ENCODE results near the gene DUSP22.

The DUSP22 gene

GRCh38 chr6:313917-314316 is 21.6 kb downstream of the DUSP22 start:
- TF ChIP-seq CTCF (conservative IDR thresholded peaks at IDR 0.05; ENCODE audit: low read length), result no peak
- DNase-seq (ENCODE audit: low read depth), result no peak
- no peak overlapping the region for H3K4me3 ChIP-seq (ENCODE audit: low read length)

- TF ChIP-seq CTCF (conservative IDR thresholded peaks at IDR 0.05; ENCODE audit: low read length), result no peak
- H3K4me3 ChIP-seq (ENCODE audit: low read length), result no peak overlapping the region
- DNase-seq (ENCODE audit: low read depth), result no peak
Measured at GRCh38 chr6:314377-314776, 22.1 kb downstream of the DUSP22 start.

GRCh38 chr6:315226-315625 is 22.9 kb downstream of the DUSP22 start:
- no peak for TF ChIP-seq CTCF (conservative IDR thresholded peaks at IDR 0.05; ENCODE audit: low read length)
- H3K4me3 ChIP-seq (ENCODE audit: low read length), result no peak overlapping the region
- DNase-seq (ENCODE audit: low read depth), result no peak

- no peak overlapping the region for H3K4me3 ChIP-seq (ENCODE audit: low read length)
- peak; percentile 22 for DNase-seq (ENCODE audit: low read depth)
- TF ChIP-seq CTCF (conservative IDR thresholded peaks at IDR 0.05; ENCODE audit: low read length), result no peak
Measured at GRCh38 chr6:315921-316752, 23.9 kb downstream of the DUSP22 start.

- no peak for DNase-seq (ENCODE audit: low read depth)
- no peak overlapping the region for H3K4me3 ChIP-seq (ENCODE audit: low read length)
- no peak for TF ChIP-seq CTCF (conservative IDR thresholded peaks at IDR 0.05; ENCODE audit: low read length)
Measured at GRCh38 chr6:316753-317038, 24.4 kb downstream of the DUSP22 start.

GRCh38 chr6:317060-317447 is 24.8 kb downstream of the DUSP22 start:
- no peak overlapping the region for H3K4me3 ChIP-seq (ENCODE audit: low read length)
- no peak for TF ChIP-seq CTCF (conservative IDR thresholded peaks at IDR 0.05; ENCODE audit: low read length)
- no peak for DNase-seq (ENCODE audit: low read depth)

GRCh38 chr6:317448-318144 is 25.3 kb downstream of the DUSP22 start:
- DNase-seq (ENCODE audit: low read depth), result no peak
- H3K4me3 ChIP-seq (ENCODE audit: low read length), result no peak overlapping the region

More at GRCh38 chr6:317448-318144, 25.3 kb downstream of the DUSP22 start:
- no peak for TF ChIP-seq CTCF (conservative IDR thresholded peaks at IDR 0.05; ENCODE audit: low read length)
